Gastroesophageal sphincter (tissue), 4 donors: ENCODE results near the gene ZFYVE9. TPM values are rescaled to one million over a fixed set of nuclear protein-coding genes. Genes with fewer than 3 reads are reported as not detected.

Experiments
- ATAC-seq: fragments of 150-250 bp; one replicate; pipeline ENCODE4 v1.9.1; 2016; ENCODE audit warnings: mild to moderate bottlenecking, moderate library complexity
- H3K27ac ChIP-seq, 4 donors: fragments of 200-600 bp; sonication (generic) in 3 of 4; 1 replicate in 3 of 4; 2 replicates in 1 of 4; pipeline ENCODE4 v1.5.1; 2016 to 2019
- H3K27me3 ChIP-seq: fragments of 200-600 bp; sonication (generic); one replicate; pipeline ENCODE4 v1.5.1; 2019
- H3K36me3 ChIP-seq, 2 donors: fragments of 200-600 bp; sonication (generic); one replicate each; pipeline ENCODE4 v1.5.1; 2019; ENCODE audit warnings: control low read depth in 1 of 2
- H3K4me1 ChIP-seq, 3 donors: fragments of 200-600 bp; sonication (generic); 1 replicate in 2 of 3; 2 replicates in 1 of 3; pipeline ENCODE4 v1.5.1; 2016 to 2019; ENCODE audit warnings: control low read depth in 2 of 3
- H3K4me3 ChIP-seq, 2 donors: fragments of 200-600 bp; sonication (generic); one replicate each; pipeline ENCODE4 v1.5.1; 2019; ENCODE audit warnings: mild to moderate bottlenecking in 1 of 2, moderate library complexity in 1 of 2
- H3K9me3 ChIP-seq, 3 donors: fragments of 200-600 bp; sonication (generic); one replicate each; pipeline ENCODE4 v1.5.1; 2017 to 2019; ENCODE audit warnings: control low read depth in 2 of 3
- EP300 ChIP-seq: sonication (generic); formaldehyde crosslinking; IDR thresholded peaks from one replicate; pipeline ENCODE4 v1.6.1; 2017; ENCODE audit warnings: antibody characterized with exemption, mild to moderate bottlenecking
- POLR2A ChIP-seq, 2 donors: fragments of 450-650 bp; IDR thresholded peaks; one replicate each; pipeline ENCODE4 v1.6.1; 2017; ENCODE audit warnings: antibody characterized with exemption in 2 of 2, mild to moderate bottlenecking in 2 of 2, moderate library complexity in 1 of 2
- POLR2AphosphoS5 ChIP-seq: sonication (generic); formaldehyde crosslinking; IDR thresholded peaks from one replicate; pipeline ENCODE4 v1.6.1; 2017; ENCODE audit warnings: antibody characterized with exemption
- WGBS, 2 donors: methylation state at CpG; one replicate each; pipeline ENCODE4 v1.1.5; 2018; ENCODE audit warnings: low coverage in 1 of 2; 5-methylcytosine and 5-hydroxymethylcytosine counted together
- total RNA-seq, 4 donors: library from RNA; depleted of rRNA; stranded (reverse); fragments of >200 nt; gene quantifications; one replicate each; pipeline ENCODE4 v1.1.0, GENCODE V29; 2016
- TF ChIP-seq, protein P1 (sequence below), 4 experiments: fragments of 200-600 bp in 2 of 4; fragments of 450-650 bp in 2 of 4; sonication (generic) in 1 of 4; IDR thresholded peaks; one replicate each; pipeline ENCODE4 v1.5.1; 2017 to 2019; ENCODE audit warnings: antibody characterized with exemption in 4 of 4, mild to moderate bottlenecking in 2 of 4, moderate library complexity in 2 of 4

Gene ZFYVE9
- total RNA-seq, 4 donors from 2014 or later: 36.4 to 79.9 (median 40.4) TPM

DNA sequence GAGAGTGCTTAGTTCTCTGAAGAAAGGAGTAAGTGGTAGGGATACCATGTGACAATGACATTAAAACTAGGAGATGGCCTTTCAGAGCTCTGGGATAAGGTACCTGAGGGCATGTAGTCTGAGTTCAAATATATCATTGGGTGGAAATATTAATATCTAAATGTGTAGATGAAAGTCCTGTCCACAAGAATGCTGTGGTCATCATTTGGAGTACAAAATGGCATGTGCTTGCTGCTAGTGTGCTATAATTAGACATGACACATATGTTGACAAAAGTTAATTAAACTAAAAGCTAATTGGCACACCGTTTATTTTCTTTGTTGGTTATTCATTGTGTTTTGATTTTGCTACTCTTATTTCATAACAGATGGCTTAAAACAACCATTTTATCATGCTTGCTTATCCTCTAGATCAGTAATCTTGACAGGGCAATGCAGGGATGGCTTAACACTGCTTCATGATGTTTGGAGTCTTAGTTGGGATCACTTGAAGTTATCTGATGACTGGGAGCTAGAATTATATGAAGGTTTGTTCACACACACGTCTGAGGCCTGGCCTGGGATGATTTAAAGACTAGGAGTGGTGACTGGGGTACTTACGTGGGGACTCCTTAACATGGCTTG lies 193.1 kb downstream of the ZFYVE9 start:
- Histone ChIP-seq H3K9me3 (no peaks in the 10 kb centered on the region), H3K4me1 (no peaks in the 10 kb centered on the region), H3K36me3 (peaks cover 0 to 72% of the 10 kb centered on the region in 2 donors), H3K27ac (no peak overlapping the region), H3K27me3 (no peaks in the 10 kb centered on the region), H3K4me3 (no peak overlapping the region)
- no peak for TF ChIP-seq POLR2A (IDR thresholded peaks at IDR 0.05)
- TF ChIP-seq POLR2AphosphoS5: no peak
- TF ChIP-seq EP300: no peak
- TF ChIP-seq, protein P1, sequence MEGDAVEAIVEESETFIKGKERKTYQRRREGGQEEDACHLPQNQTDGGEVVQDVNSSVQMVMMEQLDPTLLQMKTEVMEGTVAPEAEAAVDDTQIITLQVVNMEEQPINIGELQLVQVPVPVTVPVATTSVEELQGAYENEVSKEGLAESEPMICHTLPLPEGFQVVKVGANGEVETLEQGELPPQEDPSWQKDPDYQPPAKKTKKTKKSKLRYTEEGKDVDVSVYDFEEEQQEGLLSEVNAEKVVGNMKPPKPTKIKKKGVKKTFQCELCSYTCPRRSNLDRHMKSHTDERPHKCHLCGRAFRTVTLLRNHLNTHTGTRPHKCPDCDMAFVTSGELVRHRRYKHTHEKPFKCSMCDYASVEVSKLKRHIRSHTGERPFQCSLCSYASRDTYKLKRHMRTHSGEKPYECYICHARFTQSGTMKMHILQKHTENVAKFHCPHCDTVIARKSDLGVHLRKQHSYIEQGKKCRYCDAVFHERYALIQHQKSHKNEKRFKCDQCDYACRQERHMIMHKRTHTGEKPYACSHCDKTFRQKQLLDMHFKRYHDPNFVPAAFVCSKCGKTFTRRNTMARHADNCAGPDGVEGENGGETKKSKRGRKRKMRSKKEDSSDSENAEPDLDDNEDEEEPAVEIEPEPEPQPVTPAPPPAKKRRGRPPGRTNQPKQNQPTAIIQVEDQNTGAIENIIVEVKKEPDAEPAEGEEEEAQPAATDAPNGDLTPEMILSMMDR (IDR thresholded peaks at IDR 0.05): no peak
- 72 to 73% methylated on average over 2 of the region's 3 CpGs for WGBS, 2 donors
- no peak for ATAC-seq

DNA sequence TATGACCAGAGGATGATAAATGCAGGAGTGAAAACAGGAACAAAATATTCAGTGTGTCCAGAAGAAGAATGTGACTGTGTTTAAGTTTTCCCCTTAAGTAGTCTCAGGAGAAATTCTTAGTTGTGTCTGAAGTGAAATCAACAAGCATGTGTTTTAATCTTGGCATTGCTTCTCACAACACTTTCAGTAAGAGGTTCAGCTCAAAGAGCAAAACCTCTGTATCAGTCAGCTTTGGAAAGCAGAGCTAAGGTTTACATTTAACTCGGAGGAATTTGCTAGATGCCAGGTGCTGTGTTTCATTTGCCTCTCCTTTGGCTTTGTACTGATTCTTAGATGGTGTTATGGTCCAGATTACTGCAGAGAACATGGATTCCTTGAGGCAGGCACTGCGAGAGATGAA lies 195.6 kb downstream of the ZFYVE9 start:
- Histone ChIP-seq H3K27ac (no peak overlapping the region), H3K9me3 (no peaks in the 10 kb centered on the region), H3K4me3 (no peak overlapping the region), H3K27me3 (no peaks in the 10 kb centered on the region), H3K36me3 (peaks cover 0 to 93% of the 10 kb centered on the region in 2 donors), H3K4me1 (no peaks in the 10 kb centered on the region)
- 25% methylated on average over 1 of the region's 2 CpGs; no CpG with 5 or more reads in 1 of the 2 donors for WGBS, 2 donors
- ATAC-seq: no peak
- no peak for TF ChIP-seq EP300
- TF ChIP-seq POLR2AphosphoS5: no peak
- TF ChIP-seq POLR2A (IDR thresholded peaks at IDR 0.05): no peak
- TF ChIP-seq, protein P1 (IDR thresholded peaks at IDR 0.05): no peak

DNA sequence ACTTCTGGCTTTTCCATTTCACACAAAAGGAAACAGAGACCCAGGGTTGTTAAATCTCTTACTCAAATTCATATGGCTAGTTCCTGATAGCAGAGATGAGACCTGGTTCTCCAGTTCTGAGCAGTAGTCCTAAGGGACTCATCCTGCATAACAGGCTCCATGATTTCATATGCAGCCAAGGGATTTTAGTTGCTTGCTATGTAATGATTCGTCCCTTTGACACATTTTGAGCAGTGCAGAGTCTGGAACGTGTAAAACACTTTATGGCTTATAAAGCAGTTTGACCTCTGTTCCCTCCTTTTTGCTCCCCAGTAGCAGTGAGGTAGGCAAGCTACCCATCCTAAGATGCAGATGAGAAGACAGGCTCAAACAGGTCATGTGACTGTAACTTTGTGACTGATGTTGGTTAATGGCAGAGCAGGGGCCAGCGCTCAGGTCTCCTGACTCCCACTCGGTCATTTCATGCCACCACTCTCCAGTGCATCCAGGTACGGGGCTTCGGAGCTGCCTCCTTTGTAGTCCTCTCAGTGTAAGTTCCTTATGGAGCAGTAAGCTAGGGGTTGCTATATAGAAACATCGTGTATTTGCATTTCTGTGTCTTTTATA lies 199.9 kb downstream of the ZFYVE9 start:
- no peaks in the 10 kb centered on the region for H3K27me3 ChIP-seq
- WGBS, 2 donors: 61 to 86% methylated on average over 6 of the region's 7 CpGs
- no peak overlapping the region for H3K4me3 ChIP-seq
- peaks cover 0 to 93% of the 10 kb centered on the region in 2 donors for H3K36me3 ChIP-seq
- H3K4me1 ChIP-seq: no peaks in the 10 kb centered on the region
- H3K27ac ChIP-seq: no peak overlapping the region
- H3K9me3 ChIP-seq: no peaks in the 10 kb centered on the region
- TF ChIP-seq EP300 (no peak), POLR2A (IDR thresholded peaks at IDR 0.05) (no peak), POLR2AphosphoS5 (no peak)
- TF ChIP-seq, protein P1 (IDR thresholded peaks at IDR 0.05): no peak
- no peak for ATAC-seq

DNA sequence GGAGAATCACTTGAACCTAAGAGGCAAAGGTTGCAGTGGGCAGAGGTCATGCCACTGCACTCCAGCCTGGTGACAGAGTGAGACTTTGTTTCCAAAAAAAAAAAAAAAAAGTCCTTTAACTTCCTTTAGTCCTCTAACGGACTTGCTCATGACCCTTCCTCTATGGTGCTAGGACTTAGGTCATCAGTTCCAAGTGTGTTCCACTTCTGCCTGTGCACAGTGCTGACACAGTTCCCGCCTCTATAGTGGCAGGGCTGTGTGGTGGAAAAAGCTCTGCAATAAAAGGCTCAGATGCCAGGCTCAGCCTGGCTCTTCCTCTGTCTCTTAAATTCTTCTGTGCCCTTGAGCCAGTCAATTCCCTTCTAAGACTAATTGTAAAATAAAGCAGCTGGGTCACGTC lies 202.1 kb downstream of the ZFYVE9 start:
- no peak overlapping the region for H3K4me3 ChIP-seq
- ATAC-seq: no peak
- H3K4me1 ChIP-seq: no peaks in the 10 kb centered on the region
- H3K36me3 ChIP-seq: peaks cover 0 to 92% of the 10 kb centered on the region in 2 donors
- H3K27me3 ChIP-seq: no peaks in the 10 kb centered on the region
- TF ChIP-seq, protein P1 (IDR thresholded peaks at IDR 0.05): no peak
- H3K27ac ChIP-seq: no peak overlapping the region
- WGBS, 2 donors: 52 to 69% methylated on average over 2 to 3 of the region's 3 CpGs
- H3K9me3 ChIP-seq: no peaks in the 10 kb centered on the region

DNA sequence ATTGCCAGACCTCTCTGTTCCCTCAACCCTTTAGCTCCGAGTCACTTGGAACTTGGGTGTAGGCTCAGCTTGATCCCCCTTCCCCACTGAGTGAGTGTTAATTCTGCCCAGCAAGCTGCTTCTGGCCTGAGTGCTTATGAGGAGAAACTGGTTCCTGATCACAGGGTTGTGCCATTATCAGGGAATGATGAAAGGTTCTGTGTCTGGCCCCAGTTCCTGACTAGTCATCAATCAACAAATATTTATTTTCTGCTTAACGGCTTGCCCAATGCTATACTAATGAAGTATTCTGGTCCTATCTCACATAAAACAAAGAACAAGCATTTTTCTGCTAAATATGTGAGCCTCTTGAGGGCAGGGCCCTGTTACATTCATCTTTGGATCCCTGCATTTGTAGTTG lies 203.4 kb downstream of the ZFYVE9 start:
- TF ChIP-seq, protein P1 (IDR thresholded peaks at IDR 0.05): no peak
- TF ChIP-seq EP300: no peak
- no peak for TF ChIP-seq POLR2AphosphoS5
- TF ChIP-seq POLR2A (IDR thresholded peaks at IDR 0.05): no peak
- WGBS, 2 donors: 76% methylated on average over 2 of the region's 2 CpGs; no CpG with 5 or more reads in 1 of the 2 donors
- Histone ChIP-seq H3K27ac (no peak overlapping the region), H3K4me3 (no peak overlapping the region), H3K27me3 (no peaks in the 10 kb centered on the region), H3K9me3 (no peaks in the 10 kb centered on the region), H3K4me1 (no peaks in the 10 kb centered on the region), H3K36me3 (peaks cover 0 to 90% of the 10 kb centered on the region in 2 donors)
- ATAC-seq: no peak
